8988T (cell line): ENCODE measurements around the gene IGDCC3.

Source experiments
- DNase-seq: peaks from one replicate; pipeline ENCODE4 v3.0.0; 2011

IGDCC3 gene

DNA sequence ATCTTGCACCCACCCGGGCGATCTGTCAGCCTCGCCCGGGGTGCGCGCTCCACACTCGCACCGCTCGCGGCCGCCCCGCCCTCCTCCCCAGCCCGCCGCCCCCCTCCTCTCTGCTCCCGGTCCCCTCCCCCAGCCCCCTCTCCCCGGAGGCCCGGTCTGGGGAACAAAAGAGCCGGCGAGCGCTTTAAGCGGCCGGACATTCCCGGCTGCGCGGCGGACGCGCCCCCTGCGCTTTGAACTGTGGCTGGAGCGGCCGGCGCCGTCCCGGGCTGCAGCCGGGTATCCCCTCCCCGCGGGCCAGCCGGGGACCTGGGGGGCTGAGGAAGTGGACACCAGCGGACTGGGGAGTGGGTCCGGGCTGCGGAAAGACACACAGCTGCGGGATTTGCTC, at the start of gene IGDCC3:
Gene IGDCC3, minus strand, starts transcription at position 27 of the 391 bp plus-strand sequence. CDS start 214 bp downstream, outside the sequence.
- peak; percentile 50 for DNase-seq

DNA sequence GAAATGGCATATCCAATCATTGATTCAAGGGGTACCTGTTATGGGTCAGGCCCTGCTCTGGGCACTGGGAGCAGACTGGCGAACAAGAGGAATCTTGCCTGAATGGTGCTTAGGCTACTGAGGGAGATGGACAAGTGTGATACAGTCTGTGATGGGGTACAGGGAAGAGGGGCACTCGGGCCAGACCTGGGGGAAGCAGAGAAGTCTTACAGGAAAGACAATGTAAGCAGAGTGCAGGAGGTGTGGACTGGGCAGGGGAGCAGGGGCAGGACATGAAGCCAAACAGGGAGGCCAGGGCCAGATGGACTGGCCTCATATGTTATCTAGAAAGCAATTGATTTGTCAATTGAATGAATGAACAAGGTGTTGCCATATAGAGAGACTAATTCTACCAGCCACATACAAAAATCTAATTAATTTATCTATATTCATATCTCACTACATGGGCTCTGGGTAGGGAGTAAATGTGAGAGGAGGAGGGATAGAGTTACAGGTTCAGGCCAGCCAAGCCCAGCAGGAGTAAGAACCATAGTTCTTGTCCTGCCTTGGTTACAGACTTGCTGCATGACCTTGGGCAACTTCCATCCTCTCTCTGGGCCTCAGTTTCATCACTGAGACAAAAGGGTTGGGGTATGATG, 48.5 kb upstream of the IGDCC3 start:
- no peak for DNase-seq

DNA sequence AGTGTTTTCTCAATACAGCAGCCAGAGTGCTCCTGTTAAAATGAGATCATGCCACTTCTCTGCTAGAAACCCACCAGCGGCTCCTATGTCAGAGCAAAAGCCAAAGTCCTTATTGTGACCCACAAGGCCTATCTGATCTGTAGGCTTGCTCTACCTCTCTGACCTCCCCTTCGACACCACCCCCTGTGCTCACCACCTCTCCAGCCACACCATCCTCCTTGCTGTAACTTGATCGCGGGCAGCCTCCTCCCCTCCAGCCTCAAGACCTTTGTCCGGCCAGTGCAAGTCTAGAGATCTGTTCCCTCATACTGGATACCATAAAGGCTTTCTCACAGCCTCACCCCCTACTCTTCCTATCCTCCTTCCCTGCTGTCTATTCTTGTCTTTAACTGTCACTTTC, 46.9 kb upstream of the IGDCC3 start:
- no peak for DNase-seq

DNA sequence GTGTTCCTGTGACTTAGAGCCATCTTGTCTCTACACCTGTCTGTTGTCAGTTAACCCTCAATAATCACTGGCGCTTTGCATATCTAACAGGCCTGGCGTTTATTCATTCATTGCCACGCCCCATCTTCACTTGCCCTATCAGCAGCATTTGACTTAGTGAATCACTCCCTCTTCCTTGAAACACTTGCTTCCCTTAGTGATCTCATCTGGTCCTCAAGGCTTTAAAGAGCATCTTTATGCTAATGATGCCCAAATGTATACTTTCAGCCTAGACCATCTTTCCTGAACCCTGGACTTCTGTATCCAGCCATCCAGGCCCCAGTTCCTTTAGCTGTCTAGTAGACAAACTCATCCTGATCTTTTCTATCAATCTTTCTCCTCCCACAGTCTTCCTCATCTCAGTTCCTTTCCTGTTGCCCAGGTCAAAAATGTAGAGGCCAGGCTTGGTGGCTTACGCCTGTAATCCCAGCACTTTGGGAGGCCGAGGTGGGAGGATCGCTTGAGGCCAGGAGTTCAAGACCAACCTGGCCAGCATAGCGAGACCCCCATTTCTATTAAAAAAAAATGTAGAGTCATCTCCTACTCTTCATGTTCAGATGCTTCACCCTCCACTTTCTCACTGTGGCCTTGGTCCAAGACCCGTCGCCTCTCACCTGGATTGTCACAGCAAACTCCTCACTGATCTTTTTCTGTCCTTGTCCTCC, 46.3 kb upstream of the IGDCC3 start:
- no peak for DNase-seq

DNA sequence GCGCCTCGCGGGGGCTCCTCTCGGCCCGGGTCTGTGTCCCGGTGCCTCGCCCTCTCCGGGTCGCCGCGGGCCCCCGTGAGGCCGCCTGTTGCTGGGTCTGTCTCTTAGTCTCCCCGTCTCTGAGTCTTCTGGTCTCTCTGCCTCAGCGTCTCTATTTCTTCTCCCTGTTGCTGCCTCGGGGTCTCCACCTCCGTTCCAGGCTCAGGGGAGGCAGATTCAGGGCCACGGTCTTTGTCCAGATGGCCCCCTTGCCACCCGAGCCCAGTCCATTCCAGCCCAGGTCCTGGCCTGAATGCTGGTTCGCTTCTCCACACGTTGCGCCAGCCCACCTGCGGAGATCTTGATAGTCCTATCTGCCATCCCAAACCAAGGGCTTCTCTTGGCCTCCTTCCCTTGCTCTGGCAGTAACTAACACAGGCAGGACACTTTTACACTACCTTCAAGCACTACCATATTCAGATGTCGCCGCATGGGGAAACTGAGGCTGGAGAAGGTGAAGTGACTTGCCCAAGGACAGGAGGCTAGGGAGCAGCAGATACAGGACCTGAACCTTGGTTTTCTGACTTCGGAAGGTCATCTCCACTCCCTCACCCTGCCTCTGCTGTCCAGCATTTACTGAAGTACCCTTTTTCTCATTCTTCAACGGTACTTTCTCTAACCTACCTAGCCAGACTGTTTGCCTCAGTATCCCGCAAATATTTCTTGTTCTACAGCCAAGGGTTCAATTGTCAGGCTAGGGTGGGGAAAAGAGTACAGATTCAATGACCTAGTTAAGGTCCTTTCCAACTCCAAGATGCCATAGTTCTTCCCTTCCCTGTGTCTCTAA, 45.6 kb upstream of the IGDCC3 start:
- no peak for DNase-seq

DNA sequence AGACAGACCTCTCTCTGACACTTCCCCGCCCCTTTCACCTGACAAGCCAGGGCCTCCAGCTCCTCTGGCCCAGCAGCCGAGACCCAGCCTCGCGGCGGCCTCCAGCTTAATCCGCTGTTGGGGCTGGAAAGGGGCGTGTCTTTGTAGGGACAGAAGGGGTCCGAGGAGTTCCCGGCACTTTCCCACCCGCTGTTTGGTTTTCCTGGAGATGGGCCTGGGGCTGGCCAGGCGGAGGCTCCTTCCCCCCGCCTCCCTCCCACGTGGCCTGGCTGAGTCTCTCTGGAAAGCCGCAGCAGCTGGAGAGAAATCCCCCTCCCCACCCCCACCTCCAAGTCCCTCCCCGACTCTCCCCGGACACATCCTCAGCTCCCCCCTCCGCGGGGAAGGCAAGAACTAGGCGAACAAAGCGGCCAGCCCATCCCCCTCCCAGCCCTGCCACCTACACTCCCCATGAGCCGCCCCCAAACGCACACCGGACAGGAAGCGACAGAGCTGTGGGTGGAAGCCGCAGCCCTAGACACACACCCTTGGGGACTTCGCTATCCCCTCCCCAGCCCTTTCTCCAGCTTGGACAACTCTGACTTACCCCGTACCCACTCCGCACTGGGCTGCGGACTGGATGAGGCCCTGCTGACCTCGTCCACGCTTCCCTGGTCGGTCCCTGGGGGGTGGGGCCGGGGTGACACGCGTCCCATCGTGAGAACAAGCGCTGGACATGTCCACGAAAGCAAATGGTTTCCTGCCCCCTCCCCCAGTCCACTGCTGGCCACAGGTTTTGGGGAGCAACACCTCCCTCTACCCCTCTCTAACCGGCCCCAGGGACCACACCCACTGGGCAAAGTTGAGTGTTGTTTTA, 43.8 kb upstream of the IGDCC3 start:
- DNase-seq: no peak

DNA sequence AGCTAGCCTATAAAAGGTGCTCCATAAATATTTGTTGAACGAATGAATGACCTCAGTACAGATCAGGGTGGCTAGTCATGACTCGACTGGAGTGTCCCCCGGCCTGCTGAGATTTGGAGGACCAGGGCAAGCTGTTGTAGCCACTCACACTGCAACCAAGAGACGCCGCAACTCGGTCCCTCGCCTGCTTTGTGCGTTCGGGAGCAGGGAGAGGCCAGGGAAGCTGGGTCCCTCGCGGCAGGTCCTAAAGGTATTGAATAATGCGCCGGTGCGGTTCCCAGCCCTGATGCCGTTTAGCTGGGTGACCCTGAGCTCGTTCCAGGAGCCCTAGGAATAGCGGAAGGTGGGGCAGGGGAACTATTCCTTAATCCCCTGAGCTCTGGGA, 43.2 kb upstream of the IGDCC3 start:
- no peak for DNase-seq

DNA sequence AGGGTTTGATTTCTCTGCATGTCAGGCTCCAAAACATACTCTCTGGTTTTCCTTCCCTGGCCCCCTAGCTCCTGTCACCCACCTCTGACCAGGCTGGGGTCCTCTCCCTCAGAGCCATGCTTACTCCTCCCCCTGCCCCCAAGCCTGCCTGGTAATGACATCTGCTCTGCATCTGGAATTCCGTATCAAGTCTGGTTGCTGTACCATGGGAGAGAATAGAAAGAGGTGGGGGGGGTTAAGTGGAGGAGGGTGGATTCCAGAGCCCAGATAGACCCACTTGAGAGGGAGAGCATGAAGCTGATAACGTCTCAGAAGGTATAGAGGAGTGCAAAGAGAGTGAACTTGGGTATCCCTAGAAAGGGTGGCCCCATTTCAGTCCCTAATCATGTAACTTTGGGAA, 40.8 kb upstream of the IGDCC3 start:
- no peak for DNase-seq

DNA sequence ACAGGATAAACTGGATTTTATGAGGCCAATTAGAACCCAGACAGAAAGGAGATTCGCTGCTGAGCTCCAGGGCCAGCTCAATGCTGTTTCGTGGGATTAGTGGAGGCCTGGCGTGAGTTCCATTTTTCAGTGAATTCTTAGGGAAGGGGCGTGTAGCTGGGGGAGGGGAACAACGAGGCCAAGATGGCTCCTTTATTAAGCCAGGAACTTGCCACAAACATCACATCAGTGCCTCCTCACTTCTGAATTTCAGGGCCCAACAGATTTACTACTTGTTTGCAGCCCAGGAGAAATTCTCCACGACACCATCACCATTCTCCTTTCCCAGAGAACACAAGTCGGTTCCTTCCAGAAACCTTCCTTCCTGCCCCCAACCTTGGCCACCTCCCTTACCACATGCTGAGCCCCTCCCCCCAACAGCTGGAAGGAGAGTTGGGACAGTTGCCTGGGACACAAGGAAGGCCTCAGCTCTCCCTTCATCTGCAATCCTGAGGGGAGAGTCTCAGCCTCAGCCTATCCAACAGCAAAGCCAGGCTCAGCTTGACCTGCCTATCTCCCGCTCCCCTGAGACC, 39.1 kb upstream of the IGDCC3 start:
- no peak for DNase-seq

DNA sequence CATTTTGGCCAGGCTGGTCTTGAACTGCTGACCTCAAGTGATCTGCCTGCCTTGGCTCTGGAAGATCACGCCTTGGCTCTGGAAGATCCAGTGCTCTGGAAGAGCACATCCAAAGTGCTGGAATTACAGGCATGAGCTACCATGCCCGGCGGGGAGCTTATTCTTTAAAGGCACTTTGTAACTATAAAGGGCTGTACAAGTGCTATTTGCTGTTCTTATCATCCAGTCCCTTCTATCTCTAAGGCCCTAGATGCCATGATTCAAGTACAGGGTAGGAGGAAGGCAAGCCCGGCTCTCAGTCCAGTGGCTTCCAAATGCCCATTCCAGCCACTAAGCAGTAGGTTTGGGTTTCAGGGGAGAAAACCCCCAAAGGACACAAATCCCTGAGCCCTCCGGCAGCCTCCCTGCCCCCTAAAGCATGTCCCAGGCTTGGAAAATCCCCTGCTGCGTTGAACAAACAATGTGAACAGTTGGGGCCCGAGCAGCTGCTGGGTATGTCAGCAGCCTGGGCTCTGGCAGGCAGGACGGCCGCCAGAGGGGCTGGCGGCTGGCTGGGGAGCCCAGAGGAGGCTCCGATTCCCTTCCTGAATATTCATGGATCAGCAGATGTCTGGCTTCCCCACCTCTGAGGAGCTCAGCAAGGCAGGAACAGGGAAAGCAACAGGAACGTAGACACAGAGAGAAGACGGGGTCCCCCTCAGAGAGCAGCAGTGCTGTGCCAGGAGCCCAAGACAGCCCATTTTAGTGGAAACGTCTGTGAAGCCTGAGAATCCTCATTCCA, 37.2 kb upstream of the IGDCC3 start:
- DNase-seq: no peak

DNA sequence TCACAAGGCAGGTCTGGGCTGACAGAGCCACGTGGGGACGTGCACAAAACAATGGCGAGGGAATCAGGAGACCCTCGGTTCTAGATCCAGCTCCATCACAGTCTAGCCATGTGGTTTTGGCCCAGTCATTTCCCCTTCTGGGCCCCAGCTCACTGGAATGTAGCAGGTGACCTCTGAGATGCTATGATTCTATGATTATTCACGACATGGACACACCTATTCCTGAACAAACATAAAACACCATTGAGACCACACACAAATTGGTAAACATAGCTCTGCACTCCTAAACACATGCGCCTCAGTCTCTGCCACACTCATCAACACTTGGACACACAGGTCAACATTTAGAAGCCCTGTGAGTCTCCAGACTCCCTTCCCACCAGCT, 36.0 kb upstream of the IGDCC3 start:
- DNase-seq: no peak

DNA sequence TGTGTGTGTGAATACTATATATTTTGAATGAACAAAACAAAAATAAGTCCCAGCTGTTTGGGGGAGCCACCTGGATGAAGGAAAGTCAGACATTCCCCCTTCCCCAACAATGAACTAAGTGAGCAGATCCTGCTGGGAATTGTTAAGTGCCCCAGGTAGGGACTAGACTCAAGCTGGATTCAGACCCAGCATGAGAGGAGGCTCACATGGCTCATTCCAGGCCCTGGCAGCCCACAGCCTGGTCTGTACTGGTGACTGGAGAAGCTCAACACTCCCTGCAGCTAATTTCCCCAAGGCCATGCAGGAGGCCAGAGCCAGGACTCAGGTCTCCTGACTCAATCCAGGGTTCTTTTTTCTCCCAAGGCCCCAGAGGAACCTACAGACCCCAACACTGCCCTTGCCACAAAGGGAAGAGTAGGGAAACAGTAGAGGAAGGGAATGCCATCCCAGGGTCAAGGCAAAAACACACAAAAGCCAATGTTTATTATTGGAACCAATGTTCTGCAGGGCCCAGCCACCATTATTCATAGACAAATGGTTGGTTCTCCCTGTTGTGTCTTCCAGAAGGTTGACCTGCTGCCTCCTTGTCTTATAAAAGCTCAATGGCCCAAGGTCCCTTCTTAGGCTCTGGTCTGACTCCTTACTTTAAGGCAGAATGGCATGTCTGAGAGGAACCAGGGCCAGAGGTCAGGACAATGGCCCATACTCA, 35.4 kb upstream of the IGDCC3 start:
- DNase-seq: no peak

DNA sequence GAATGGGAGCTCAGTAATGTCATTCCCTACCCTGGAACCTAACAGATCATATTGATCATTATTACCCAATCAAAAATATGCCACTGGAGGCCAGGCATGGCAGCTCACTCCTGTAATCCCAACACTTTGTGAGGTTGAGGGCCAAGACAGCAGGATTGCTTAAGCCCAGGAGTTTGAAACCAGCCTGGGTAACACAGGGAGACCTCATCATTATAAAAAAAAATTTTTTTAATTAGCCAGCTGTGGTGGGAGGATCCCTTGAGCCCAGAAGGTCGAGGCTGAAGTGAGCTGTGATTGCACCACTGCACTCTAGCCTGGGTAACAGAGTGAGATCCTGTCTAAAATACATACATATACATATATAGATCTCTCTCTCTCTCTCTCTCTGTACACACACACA, 34.8 kb upstream of the IGDCC3 start:
- DNase-seq: no peak

DNA sequence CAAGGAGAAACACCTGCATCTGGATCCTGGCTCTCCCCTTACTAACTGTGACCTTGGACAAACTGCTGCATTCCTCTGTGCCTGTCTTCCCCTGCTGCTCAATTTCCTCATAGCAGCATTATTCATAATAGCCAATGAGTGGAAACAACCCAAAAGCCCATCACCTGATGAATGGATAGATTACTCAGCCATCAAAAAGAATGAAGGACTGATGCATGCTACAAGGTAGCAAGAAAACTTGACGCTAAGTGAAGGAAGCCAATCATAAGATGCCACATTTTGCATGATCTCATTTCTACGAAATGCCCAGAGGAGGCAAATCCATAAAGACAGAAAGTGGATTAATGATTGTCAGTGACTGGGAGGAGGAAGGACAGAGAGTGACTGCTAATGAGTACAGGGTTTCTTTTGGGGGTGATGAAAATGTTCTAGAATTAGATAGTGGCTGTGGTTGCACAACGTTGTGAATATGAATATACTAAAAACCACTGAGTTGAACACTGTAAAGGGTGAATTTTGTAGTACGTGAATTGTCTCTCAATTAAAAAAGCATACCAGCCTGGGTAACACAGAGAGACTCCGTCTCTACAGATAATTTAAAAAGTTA, 33.8 kb upstream of the IGDCC3 start:
- no peak for DNase-seq

DNA sequence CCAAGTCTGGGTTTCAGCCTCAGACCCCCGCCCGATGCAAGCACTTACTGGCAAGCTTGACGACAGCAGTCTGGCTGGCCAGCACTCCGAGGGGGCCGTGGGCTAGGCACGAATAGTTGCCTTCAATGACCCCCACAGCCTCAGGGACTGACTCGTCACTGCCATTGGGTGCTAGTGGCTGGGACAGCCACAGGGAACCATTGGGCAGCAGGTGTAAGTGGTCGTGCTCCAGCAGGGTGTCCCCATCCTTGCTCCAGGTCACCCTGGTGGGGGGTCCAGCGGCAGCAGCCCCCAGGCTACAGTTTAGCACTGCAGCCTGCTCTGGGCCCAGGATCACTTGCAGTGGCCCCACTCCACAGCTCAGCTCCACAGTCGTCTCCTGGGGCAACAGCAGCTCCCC, 33.2 kb upstream of the IGDCC3 start:
- no peak for DNase-seq

DNA sequence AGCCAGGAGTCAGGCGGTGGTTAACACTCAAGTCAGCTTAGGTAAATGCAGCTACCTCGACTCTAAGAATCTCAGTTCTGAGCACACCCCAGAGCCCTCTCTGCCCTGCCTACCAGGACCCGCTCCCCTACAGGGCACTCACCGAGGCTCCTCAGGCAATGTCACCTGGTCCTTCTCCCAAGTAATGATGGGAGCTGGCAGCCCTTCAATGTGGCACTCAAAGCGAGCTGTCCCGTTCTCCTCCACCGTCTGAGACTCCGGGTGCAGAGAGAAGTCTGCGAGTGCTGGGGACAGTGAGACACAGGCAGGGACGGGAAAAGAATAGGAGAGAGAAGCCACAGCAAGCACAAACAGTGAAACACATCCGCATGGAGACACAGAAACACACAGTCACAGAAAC, 32.2 kb upstream of the IGDCC3 start:
- DNase-seq: no peak

DNA sequence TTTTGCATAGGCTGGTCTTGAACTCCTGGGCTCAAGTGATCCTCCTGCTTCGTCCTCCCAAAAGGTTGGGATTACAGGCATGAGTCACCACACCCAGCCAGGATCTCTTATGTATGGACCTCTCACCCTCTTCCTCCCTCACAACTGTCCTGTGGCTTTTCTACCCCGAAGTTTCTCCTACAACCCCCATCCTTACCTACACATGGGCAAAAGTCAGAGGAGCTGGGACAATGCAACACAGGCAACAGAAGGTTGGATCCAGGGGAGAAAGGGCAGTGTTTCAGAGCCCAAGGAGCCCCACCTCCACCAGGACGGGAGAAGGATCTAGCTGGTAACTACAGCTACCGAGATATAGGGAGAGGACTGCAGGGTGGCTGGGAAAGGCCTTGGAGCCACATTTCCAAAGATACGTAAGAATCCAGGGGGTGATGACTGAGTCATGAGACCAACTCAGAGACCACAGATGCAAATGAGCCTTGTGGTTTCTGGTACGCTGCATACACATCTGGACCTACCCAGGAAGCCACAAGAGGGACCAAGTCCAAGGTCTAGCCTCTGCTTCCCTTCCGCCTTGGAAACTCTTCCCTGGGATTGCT, 31.3 kb upstream of the IGDCC3 start:
- no peak for DNase-seq

DNA sequence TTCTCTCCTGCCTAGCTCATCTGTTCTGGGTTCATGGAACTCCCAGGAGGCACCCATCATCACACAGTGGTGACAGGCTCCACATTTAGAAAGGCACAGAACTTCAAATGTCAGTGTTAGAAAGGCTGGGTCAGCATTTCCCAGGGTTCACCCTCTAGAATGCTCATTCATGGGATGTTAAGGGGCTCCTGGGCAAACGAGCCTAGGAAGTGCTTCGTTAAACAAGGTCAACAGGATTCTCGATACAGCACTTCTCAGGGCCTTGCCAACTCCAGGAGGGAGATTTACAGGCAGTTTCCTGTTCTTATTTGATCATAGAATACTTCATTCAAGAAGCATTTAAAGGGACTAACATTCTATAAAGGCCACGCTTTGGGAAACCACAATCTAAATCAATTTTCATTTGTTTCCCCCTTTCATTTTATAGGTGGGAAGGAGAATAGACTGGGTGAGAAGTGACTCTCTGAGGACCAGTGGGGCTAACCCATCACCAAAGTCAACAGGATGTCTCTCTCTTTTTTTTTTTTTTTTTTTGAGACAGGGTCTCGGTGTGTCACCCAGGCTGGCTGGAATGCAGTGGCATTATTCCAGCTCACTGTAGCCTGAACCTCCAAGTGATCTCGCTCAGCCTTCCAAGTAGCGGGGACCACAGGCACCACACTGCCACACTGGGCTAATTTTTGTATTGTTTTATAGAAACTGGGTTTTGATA, 30.7 kb upstream of the IGDCC3 start:
- DNase-seq: no peak

DNA sequence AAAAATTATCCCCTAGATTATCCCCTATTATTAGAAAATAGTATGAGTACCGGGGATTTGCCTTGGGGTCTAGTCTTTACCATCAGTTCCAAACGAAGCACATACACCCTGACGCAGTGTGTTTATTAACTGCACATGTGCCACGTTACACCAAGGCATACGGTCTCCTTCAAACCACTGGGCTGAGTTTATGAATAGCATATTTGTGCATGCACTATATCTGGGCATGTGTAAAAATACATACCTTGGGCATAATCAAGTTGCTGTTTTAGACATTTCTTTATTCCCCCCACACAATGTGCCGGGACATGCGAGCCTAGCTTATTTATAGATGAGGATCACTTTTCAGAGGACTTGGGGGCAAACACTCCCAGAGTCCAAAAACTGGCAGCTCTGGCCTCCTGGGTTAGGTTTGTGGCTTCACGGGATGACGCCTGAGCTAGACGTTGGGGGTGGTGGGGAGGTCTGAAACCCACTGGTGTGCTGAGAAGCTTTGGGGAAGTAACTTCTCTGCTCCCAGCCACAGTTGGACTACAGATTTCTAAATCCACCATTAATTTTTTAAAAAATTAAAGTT, 28.7 kb upstream of the IGDCC3 start:
- no peak for DNase-seq
